NCI-H2107 treated with DMSO at 0.1 percent for 48 hours (cell line): ENCODE results near the gene FAM169A.
"Not testable (repeated sequence)": the region's sequence is repeated elsewhere in the genome, so short reads cannot be mapped to it uniquely, and the experiment has no call there.

Source experiments
- DNase-seq: peaks from one replicate; lab custom pipeline; 2025; ENCODE audit not compliant: unreplicated experiment; lab: John Stamatoyannopoulos, UW

FAM169A gene

DNA sequence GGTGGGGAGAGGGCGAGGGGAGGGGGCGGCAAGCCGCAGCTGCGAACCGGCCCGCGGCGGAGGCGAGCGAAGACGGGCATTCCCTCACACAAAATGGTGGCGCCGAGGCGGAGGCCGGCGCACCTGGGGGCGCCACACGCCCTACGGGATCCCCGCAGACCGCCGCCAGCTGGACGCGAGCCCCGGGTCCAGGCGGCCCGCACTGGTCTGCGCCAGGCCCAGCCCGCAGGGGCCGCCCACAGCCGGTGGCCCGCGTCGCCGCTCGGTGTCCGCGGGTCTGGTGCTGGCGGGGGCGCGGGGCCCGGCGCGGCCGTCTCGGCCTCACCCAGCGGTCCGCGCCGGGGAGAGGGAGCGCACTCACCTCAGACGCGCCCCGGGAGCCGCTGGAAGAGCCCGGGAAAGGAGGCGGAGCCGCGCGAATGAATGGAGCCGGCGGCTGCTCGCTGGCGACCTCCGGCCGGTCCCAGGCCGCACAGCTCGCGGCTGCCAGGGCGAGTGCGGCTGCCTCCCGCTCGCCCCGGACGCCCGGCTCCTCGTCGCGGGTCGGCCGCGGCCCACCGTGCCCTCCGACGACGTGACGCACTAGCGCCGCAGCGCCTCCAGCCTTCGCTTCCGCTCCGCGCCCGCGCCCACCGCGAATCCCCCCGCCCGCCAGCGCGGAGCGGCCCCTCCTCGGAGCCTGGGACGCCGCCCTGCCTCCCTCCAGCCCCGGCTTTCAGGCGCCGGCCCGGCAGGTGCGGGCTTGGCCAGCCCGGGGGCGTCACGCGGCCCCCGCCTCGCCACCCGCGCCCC is at the start of gene FAM169A:
FAM169A (minus strand) TSS at position 584 of the 792 bp plus-strand sequence. CDS start 24,711 bp downstream, outside the sequence.
- no peak for DNase-seq

DNA sequence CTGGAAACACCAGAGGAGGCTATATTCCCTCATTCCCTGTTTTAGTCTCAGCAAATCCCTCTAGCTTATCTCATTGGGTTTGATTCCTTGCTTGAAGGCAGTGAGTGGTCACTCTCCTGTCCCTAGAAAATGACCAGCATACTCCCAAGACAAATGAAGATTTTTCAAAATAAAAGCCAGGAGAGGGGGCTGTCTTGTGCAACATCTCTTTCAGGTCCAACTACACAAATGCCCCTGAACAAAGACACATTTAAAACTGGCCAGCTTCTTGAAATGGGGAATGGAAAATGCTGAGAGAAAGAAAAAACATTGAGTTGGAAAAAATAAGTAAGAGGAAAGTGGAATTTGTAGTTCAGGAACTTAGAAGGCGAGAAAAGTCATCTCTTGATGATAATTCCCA is 49.3 kb upstream of the FAM169A start:
- no peak for DNase-seq

GRCh38 chr5:74911421-74911820 is 45.2 kb upstream of the FAM169A start:
- not testable (repeated sequence) for DNase-seq

DNA sequence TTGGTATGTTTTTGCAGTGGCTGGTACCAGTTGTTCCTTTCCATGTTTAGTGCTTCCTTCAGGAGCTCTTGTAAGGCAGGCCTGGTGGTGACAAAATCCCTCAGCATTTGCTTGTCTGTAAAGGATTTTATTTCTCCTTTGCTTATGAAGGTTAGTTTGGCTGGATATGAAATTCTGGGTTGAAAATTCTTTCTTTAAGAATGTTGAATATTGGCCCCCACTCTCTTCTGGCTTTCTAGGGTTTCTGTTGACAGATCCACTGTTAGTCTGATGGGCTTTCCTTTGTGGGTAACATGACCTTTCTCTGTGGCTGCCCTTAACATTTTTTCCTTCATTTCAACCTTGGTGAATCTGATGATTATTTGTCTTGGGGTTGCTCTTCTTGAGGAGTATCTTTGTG is 43.7 kb upstream of the FAM169A start:
- not testable (repeated sequence) for DNase-seq

- not testable (repeated sequence) for DNase-seq
These were observed 42.0 kb upstream of the FAM169A start for GRCh38 chr5:74908237-74908636.

GRCh38 chr5:74904713-74905112 is 38.5 kb upstream of the FAM169A start:
- not testable (repeated sequence) for DNase-seq

DNA sequence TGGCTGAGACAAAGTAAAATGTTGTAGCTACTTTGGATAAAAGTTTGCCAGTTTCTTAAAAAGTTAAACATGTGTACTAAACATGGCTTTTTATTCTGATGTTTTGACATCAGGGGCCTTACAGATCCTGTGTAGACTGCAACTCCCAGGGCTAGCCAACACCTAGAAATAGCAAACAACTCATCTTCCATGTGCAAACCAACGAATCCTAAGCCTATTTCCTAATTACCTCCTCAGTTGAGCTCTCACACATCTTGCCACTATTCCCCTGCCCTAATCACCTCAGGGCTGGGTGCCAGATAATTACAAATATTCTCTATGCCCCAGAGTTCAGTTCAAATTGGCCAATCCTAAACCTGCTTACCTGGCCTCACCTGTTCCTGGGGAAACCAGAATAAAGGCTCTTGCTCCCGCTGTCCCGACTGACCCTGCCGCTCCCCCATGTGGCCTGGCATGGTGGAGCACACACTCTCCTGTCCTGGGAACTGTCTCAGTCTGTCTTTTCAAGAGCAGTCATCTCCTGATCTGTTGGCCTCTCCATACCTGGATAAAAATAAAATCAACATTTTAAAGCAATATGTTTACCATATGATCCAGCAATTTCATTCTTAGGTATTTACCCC is 37.1 kb upstream of the FAM169A start:
- peak; percentile 0 for DNase-seq

GRCh38 chr5:74897049-74897448 is 30.9 kb upstream of the FAM169A start:
- DNase-seq, result no peak

GRCh38 chr5:74895906-74896305 is 29.7 kb upstream of the FAM169A start:
- no peak for DNase-seq

GRCh38 chr5:74894351-74894750 is 28.2 kb upstream of the FAM169A start:
- DNase-seq, result no peak

DNA sequence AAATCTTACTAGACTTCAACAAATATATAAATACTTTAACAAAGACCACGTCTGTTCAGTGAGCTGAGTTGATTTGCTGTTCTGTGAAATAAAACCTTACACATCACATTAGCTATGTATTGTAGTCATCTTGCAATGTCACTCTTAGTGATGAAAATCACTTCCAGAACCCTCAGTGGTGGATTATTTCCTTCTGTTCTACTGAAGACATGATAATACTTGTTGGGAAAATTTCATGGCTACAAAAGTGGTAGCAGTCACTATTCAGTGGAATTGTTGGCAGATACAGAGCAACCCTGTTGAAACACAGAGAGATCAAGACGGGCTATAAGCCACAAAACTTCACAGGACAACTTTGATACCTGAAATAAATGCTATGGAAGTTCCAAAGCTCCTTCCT is 26.7 kb upstream of the FAM169A start:
- DNase-seq, result no peak

GRCh38 chr5:74889523-74890105 is 23.4 kb upstream of the FAM169A start:
- DNase-seq, result no peak

- no peak for DNase-seq
These were observed 21.9 kb upstream of the FAM169A start for GRCh38 chr5:74888117-74888516.

- DNase-seq, result no peak
These were observed 19.0 kb upstream of the FAM169A start for GRCh38 chr5:74885170-74885569.

DNA sequence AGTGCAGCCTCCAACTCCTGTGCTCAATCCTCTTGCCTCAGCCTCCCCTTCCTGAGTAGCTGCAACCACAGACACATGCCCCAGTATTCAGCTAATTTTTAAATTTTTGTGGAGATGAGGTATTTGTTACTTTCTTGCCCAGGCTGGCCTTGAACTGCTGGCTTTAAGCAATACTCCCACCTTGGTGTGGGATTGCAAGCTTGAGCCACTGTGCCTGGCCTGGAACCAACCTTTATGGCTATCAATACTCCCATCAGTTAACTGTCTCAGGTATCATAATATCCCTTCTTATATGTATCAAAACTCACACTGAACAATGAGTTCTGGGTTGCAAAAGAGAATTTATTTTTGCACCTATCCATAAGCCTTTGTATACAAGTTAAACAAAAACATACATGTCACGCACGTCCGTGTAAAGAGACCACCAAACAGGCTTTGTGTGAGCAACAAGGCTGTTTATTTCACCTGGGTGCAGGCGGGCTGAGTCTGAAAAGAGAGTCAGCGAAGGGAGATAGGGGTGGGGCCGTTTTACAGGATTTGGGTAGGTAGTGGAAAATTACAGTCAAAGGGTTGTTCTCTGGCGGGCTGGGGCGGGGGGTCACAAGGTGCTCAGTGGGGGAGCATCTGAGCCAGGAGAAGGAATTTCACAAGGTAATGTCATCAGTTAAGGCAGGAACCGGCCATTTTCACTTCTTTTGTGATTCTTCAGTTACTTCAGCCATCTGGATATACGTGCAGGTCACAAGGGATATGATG is 16.4 kb upstream of the FAM169A start:
- not testable (repeated sequence) for DNase-seq

- DNase-seq, result no peak
These were observed 11.6 kb upstream of the FAM169A start for GRCh38 chr5:74877624-74878304.

DNA sequence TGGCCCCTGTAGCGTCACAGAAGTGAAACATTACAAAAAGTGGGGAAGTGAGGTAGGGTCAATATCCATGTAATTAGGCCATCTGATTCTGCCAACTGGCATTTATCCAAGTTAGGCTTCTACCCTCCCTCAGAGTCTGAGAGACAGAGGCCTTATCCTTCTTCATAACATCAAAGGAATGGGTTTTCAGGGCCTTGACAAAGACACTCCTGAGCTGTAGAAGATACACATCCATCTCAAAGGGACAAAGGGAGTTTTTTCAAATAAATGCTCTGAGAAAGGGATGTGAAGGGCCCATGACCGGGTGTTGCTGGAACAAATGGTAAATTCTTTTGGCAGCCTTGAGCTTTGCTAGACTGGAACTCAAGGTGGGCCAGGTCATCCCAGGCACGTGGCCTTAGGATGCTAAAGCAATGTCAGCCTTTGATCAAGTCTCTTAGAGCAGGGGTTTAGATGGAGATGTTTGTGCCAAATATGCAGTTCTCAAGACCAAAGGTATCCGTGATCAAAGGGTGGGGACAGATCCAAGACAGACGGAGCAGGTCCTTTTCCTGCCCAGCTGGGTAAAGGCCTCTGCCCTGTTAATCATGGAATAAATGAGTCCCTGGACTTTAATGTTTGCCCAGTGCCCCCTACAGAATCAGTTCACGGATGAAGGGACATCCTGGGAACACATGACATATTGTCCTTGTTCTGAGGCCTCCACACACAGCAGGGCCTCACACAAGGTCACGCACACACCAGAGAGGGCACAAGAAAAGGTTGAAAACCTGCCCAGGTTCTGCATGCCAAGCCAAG is 10.0 kb upstream of the FAM169A start:
- no peak for DNase-seq

- no peak for DNase-seq
These were observed 7.5 kb upstream of the FAM169A start for GRCh38 chr5:74873525-74874249.

DNA sequence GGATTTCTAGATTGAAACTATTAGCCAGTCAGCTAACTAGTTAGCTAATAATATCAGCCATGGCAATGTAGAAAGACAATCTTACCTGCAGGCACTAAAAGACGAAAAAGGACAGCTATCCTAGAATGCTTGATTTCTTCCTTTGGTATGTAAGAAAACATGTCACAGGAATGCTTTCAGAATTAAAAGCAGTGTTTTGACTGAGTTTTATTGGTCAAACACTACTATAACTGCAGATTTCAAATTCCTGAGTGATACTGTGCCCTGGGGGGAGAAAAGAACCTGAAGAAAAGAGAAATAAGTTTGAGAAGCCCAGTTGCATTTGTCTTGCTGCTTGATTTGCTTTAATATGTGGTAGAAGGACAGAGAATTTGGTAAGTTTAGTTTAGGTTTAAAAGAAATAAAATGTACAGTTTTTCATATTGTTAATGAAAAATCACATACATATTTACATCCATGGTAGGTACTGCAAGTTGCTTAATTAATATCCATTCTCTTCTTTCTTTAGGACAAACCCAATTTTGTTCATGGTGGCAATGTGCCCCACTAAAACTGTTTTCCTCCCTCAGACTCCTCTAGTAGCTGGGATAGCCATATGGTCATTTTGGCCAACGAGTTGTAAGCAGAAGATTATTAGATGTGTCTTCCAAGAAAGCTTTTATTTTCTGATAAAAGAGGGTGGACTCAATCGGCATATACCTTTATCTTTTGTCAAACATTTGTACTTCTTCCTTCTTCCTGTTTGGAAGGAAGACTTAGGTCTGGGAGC is 4.3 kb upstream of the FAM169A start:
- DNase-seq, result no peak
